Fibroblast of the aortic adventitia (primary cell): ENCODE data around the gene TEX2. TPM values are rescaled to one million over a fixed set of nuclear protein-coding genes. Genes with fewer than 3 reads are reported as not detected.
"Not testable (repeated sequence)": the region's sequence is repeated elsewhere in the genome, so short reads cannot be mapped to it uniquely, and the experiment has no call there.

Source experiments
- DNase-seq: peaks from one replicate; pipeline ENCODE4 v3.0.0-alpha.2; 2010; ENCODE audit warnings: low read depth
- H3K4me3 ChIP-seq: 2 replicates; pipeline ENCODE4 v1.5.1; 2011; ENCODE audit warnings: low read depth, mild to moderate bottlenecking, control low read depth, low read length, moderate library complexity
- CTCF ChIP-seq: IDR thresholded peaks from 2 replicates; pipeline ENCODE4 v1.5.1; 2011; ENCODE audit warnings: mild to moderate bottlenecking, low read length, control low read depth, inconsistent platforms; ENCODE audit not compliant: insufficient read depth
- total RNA-seq: library from RNA; depleted of rRNA; stranded (reverse); fragments of >200 nt; gene quantifications from 2 replicates; pipeline ENCODE4 v1.2.3, GENCODE V29; 2012; ENCODE audit warnings: low replicate concordance

Gene TEX2
- total RNA-seq, 1 donor: 24.6 TPM

- no peak for TF ChIP-seq CTCF
- no peak for DNase-seq
- no peak overlapping the region for H3K4me3 ChIP-seq
These were observed 79.2 kb downstream of the TEX2 start for GRCh38 chr17:64183815-64184214.

- H3K4me3 ChIP-seq: no peak overlapping the region
- TF ChIP-seq CTCF: no peak
- no peak for DNase-seq
These were observed 80.6 kb downstream of the TEX2 start for GRCh38 chr17:64182325-64183012.

- no peak overlapping the region for H3K4me3 ChIP-seq
- TF ChIP-seq CTCF: peak; percentile 39
- peak; percentile 83 for DNase-seq
These were observed 82.7 kb downstream of the TEX2 start for GRCh38 chr17:64180089-64181073.

- not testable (repeated sequence) for DNase-seq, H3K4me3 ChIP-seq
These were observed 84.0 kb downstream of the TEX2 start for GRCh38 chr17:64179024-64179423.

GRCh38 chr17:64178011-64178825, 84.8 kb downstream of the TEX2 start:
- no peak overlapping the region for H3K4me3 ChIP-seq
- DNase-seq: no peak
- no peak for TF ChIP-seq CTCF

GRCh38 chr17:64177311-64178010, 85.6 kb downstream of the TEX2 start:
- no peak for DNase-seq
- no peak for TF ChIP-seq CTCF
- no peak overlapping the region for H3K4me3 ChIP-seq
